Stimulated activated naive CD4-positive, alpha-beta T cell (primary cell): ENCODE data around the gene PNPLA7.
A peak's percentile ranks its signal among the peaks of the same experiment; 100 is the strongest.
"Not testable (repeated sequence)": the region's sequence is repeated elsewhere in the genome, so short reads cannot be mapped to it uniquely, and the experiment has no call there.

Source experiments
- DNase-seq, 6 experiments: peaks; one replicate each; lab custom pipeline; 2025; lab: John Stamatoyannopoulos, UW

PNPLA7 gene

GRCh38 chr9:137575364-137575715 lies 25.1 kb upstream of the PNPLA7 start:
- no peak for DNase-seq

- no peak for DNase-seq
Measured at GRCh38 chr9:137574192-137574591, 24.0 kb upstream of the PNPLA7 start.

DNA sequence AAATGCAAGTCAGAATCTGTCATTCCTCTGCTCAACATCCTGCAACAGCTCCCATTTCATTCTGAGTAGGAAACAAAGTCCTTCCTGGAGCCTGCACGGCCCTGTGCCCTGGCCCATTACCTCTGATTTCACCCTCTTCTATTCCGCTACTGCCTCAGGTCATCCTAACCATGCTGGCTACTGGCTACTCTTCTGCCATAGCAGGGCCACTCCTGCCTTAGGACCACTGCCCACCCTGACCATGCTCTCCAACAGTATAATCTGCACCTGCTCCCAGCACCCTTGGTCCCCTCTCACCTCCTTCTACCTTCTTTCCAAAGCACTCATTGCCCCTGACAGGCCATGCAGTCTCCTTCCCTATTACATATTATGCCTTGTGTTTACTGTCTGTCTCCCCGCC lies 20.4 kb upstream of the PNPLA7 start:
- no peak for DNase-seq

DNA sequence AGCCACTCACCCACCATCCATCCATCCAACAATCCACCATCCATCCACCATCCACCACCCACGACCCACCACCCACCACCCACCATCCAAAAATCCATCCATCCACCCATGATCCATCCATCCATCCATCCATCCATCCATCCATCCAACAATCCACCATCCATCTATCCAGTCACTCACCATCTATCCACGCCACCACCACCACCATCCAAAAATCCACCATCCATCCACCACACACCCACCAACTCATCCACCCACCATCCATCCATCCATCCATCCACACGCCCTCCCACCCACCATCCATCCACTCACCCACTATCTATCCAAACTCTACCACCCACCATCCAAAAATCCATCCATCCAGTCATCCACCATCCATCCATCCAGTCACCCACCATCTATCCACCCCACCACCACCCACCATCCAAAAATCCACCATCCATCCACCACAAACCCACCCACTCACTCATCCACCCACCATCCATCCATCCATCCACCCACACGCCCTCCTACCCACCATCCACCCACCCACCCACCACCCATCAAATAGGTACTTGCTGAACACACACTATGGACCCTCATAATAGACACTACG lies 19.5 kb upstream of the PNPLA7 start:
- no peak for DNase-seq

DNA sequence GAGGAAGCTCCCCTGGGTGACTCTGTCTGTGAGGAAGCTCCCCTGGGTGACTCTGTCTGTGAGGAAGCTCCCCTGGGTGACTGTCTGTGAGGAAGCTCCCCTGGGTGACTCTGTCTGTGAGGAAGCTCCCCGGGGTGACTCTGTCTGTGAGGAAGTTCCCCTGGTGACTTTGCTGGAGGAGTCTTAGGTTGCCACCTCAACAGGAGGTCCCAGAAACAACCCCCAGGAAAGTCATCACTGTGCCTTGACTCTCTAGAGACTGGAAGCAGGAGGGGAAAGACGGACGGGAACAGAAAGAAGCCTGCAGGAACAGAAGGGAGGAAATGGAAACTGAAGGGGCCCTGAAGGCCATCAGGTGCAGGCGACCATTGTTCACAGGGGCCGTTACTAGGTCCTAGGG lies 18.2 kb upstream of the PNPLA7 start:
- DNase-seq, result not testable (repeated sequence)

- no peak for DNase-seq
Measured at GRCh38 chr9:137564817-137565411, 14.7 kb upstream of the PNPLA7 start.

- no peak for DNase-seq
Measured at GRCh38 chr9:137564134-137564533, 13.9 kb upstream of the PNPLA7 start.

DNA sequence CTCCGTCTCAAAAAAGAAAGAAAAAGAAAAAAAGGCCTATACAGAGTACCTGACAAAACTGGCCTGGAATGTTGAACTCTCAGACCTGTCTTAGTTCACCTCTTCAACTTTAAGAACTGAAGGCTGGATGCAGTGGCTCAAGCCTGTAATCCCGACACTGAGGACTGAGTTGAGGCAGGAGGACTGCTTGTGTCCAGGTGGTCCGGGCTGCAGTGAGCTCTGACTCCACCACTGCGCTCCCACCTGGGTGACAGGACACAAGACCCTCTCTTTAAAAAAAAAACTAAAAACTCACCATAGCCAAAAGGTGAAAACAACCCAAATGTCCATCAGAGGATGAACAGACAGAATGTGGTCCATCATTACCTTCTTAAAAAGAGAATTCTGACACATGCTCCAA lies 7.9 kb upstream of the PNPLA7 start:
- DNase-seq, result no peak

DNA sequence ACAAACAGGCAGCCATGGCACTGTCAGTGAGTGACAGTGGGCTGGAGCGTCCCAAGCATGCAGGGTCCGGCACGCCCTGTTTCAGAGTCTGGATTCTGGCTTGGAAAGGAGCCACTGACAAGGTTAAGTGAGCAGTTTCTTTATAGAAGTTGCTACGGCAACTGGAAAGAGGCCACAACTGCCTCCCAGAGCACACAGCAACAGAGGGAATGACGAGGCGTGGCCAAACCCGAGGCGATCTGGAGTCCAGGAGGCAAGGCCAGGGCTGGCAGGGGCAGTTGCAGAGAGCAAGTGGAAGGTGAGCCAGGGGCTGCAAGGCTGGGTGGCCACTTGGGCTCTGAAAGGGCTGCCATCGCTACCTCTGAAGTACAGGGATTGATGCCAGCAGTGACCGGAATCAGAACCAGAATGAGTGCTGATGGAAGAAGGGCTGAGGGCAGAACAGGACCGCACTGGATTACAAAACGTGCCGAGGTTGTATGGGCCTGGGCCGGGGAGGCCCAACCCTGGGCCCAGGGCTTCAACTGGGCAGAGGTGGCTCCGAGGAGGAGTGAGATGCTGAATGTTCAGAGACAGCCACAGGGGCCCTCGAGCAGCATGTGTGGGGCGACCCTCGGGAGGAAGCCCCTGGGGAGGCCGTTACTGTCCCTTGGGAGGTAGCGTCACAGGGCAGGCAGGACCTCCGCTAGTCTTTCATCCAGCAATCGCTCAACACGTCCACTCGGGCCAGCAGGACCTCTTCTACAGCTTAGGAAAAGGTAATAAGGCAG lies 6.1 kb upstream of the PNPLA7 start:
- DNase-seq, result no peak

GRCh38 chr9:137555179-137555578 lies 5.0 kb upstream of the PNPLA7 start:
- DNase-seq, result no peak

DNA sequence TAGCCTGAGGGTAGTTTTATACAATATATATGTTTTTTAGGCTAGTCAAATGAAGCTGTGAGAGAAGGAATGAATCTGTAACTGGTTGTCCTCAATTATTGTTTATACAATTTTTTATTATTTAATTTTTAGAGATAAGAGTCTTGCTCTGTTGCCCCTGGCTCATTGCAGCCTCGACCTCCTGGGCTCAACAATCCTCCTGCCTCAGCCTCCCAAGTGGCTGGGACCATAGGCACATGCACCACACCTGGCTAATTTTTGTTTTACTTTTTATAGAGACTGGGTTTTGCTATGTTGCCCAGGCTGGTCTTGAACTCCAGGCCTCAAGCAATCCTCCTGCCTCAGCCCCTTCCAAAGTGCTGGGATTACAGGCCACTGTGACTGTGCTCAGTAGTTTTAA lies 4.1 kb upstream of the PNPLA7 start:
- DNase-seq, result no peak

DNA sequence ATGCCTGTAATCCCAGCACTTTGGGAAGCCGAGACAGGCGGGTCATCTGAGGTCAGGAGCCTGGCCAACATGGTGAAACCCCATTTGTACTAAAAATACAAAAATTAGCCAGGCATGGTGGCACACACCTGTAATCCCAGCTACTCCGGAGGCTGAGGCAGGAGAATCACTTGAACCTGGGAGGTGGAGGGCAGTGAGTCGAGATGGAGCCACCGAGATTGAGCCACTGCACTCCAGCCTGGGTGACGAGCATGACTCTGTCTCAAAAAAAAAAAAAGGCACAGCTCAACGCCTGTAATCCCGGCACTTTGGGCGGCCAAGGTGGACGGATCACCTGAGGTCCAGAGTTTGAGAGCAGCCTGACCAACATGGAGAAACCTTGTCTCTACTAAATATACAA lies 3.5 kb upstream of the PNPLA7 start:
- not testable (repeated sequence) for DNase-seq

GRCh38 chr9:137552022-137552768 lies 2.0 kb upstream of the PNPLA7 start:
- DNase-seq, result peak in 5 of 6 experiments; percentile 15 to 62 (median 52)

DNA sequence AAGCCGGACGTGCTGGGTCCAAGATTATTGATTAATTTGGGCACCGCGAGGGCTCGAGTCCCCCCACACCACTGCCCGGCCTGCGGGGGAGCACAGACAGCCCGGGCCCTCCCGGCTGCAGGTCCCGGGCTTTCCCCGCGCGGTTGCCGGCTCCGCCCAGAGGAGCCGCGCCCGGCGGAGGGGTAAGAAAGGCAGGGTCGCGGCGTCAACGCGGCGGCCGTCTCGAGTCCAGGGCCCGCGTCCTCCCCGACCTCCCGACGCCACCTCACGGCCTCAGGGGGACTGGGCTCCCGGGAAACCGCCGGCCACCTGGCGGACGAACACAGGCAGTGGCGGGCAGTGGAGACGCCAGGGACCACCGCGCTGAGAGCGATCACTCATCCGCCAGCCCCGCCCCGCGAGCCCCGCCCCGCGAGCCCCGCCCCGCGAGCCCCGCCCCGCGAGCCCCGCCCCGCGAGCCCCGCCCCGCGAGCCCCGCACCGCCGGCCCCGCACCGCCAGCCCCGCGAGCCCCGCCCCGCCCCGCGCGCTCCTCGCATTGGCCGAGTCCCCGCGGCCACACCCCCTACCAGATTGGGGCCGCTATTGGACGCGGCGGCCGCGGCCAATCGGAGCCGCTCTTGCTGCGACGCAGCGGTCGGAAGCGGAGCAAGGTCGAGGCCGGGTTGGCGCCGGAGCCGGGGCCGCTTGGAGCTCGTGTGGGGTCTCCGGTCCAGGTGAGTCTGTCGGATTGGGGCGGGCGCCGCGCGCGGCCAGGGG lies 1.2 kb upstream of the PNPLA7 start, which contains the start of gene MRPL41:
Gene MRPL41, plus strand, starts transcription at position 616 of the 758 bp plus-strand sequence. CDS start 203 bp downstream, outside the sequence.
- DNase-seq, result peak; percentile 70 to 92 (median 80)

- peak in 1 of 6 experiments; percentile 24 for DNase-seq
Measured at GRCh38 chr9:137550958-137551263, 709 bp upstream of the PNPLA7 start.

DNA sequence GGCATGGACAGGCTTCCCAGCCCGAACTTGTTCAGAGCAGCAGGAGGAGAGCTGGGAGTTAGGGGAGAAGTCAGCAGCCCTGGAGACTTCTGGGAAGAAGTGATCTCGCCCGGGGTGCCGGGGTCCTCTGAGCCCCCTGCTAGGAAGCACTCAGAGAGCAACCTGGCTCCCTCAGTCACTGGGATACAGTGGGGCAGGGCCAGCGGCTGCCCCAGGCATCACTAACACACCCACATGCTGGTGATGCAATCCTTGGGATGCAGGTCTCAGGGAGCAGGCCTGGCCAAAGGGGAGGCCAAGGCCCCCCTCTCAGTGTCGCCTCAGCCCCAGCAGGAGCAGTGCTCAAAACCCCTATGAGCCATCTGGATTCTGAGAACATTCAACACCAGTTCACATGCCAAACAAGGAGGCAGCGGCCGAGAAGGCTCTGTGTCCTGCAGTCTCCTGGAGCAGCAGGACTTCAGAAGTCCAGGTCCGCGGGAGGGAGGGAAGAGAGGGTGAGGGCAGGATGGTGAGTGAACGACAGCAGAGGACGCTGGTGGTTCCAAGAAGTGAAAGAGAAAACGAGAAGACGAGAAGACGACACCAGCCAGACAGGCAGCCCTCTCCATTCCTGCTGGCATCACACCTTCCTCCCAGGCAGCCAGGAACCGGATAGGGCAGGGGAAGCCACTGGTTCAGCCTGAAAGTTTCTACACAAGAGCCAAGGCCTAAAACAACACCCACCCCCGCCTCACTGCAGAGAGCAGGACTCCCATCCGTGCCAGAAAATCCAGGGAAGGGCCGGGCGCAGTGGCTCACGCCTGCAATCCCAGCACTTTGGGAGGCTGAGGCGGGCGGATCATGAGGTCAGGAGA lies 2.3 kb downstream of the PNPLA7 start:
- no peak for DNase-seq

DNA sequence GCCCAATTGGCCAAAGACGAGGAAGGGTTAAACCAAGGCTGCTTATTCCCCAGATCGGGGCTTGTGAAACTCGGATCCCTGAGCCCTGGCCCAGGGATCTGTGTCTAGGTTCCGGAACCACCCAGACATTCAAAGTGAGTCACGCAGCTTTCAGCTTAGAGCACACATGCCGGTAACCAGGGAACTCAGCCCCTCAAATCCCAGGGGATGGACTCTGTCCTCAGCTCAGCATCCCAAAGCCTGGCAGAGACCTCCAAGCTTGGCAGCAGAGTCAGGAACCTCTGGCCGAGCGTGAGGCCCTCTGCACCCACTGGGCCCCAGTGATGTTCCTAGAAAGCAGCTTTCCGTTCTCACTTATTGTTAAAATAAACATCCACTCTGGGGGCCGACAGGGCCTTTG lies 5.1 kb downstream of the PNPLA7 start:
- DNase-seq, result no peak

GRCh38 chr9:137544176-137544760 lies 5.9 kb downstream of the PNPLA7 start:
- no peak for DNase-seq

GRCh38 chr9:137543237-137543963 lies 6.8 kb downstream of the PNPLA7 start:
- DNase-seq, result no peak

GRCh38 chr9:137542486-137542885 lies 7.7 kb downstream of the PNPLA7 start:
- no peak for DNase-seq
